Fibroblast of mammary gland (primary cell): ENCODE results near the gene TSC22D1.

ENCODE experiments used
- DNase-seq: peaks from one replicate; pipeline ENCODE4 v3.0.0-alpha.2; 2010; ENCODE audit warnings: low read depth
- H3K4me3 ChIP-seq: 2 replicates; pipeline ENCODE4 v1.5.1; 2011; ENCODE audit warnings: low read depth, mild to moderate bottlenecking, low read length, moderate library complexity; ENCODE audit not compliant: control insufficient read depth
- TF ChIP-seq, protein P1 (sequence below): conservative IDR thresholded peaks from 2 replicates; pipeline ENCODE4 v1.5.1; 2011; ENCODE audit warnings: low read depth, low read length, inconsistent platforms; ENCODE audit not compliant: control insufficient read depth, insufficient read depth

The TSC22D1 gene

DNA sequence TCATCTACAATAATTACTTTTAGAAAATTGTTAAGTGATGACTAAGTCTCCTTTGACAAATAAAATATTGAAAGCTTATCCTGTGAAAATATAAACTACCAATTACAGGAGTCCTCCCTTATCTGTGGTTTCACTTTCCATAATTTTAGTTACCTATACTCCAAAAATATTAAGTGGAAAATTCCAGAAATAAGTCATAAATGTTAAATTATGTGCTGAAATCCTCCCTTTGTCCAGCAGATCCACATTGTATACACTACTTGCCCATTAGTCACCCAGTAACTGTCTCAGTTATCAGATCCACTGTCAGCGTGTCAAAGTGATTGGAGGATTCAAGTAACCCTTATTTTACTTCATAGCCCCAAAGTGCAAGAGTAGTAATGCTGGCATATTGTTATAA is 104.4 kb downstream of the TSC22D1 start:
- DNase-seq, result peak; percentile 31
- TF ChIP-seq, protein P1, sequence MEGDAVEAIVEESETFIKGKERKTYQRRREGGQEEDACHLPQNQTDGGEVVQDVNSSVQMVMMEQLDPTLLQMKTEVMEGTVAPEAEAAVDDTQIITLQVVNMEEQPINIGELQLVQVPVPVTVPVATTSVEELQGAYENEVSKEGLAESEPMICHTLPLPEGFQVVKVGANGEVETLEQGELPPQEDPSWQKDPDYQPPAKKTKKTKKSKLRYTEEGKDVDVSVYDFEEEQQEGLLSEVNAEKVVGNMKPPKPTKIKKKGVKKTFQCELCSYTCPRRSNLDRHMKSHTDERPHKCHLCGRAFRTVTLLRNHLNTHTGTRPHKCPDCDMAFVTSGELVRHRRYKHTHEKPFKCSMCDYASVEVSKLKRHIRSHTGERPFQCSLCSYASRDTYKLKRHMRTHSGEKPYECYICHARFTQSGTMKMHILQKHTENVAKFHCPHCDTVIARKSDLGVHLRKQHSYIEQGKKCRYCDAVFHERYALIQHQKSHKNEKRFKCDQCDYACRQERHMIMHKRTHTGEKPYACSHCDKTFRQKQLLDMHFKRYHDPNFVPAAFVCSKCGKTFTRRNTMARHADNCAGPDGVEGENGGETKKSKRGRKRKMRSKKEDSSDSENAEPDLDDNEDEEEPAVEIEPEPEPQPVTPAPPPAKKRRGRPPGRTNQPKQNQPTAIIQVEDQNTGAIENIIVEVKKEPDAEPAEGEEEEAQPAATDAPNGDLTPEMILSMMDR, result no peak
- H3K4me3 ChIP-seq, result no peak overlapping the region

DNA sequence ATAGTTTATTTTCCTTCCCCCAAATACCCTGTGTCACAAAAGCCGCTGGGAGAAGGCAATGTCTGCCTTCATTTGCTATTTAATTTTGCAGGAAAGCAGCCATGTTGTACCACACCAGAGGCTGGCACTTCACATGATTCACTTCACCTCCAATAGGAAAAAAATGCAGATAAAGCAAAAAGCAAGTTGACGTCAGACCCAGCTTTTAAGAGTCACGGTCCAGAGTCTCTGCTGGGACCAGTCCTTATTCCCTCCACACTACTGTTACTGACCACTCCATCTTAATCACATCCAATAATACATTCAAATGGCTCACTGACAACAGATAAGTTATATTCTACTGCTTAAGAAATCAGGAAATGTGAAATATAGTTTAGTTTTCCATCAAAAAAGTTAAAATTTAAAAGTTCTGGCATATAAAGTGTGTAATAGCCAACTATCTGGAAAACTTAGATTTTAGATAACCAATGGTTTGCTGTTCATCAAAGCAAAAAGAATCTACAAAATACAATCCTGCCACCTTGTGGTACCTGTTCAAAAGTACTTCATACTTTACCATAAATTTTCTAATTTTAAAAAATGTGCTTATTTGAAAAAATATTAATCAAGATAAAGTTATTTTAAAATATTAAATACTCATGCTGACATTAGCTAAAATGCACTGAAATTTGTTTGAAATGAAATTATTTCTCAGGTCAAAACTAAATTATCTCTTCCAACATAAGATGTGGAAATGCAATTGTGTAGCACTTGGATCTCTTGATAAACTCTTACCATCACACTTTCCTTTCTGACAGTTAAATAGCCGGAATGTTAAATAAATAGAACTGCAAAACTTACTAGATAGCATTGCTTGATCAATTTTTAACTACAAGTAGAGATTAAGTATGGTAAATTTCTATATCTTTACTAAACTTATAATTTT is 105.2 kb downstream of the TSC22D1 start:
- DNase-seq, result peak; percentile 56
- no peak overlapping the region for H3K4me3 ChIP-seq

DNA sequence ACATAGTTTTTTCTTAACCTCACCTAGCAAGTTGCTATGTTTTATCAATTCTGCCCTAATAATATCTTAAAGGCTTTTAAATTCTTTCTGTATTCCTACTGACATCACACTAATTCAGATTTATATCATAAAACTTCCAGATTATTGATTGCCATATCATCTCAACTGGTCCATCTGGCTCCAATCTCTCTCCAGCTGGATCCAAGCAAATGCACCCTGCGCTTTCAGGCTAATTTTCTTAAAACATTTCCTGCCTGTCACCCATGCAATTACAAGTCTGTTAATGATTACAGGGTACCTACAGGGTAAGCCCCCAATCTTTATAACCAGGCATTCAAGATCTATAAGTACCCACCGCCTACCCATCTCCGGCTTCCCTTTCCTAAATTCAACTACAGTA is 107.3 kb downstream of the TSC22D1 start:
- no peak overlapping the region for H3K4me3 ChIP-seq
- no peak for DNase-seq
- TF ChIP-seq, protein P1, result no peak

More for the DNA sequence above, 105.2 kb downstream of the TSC22D1 start:
- TF ChIP-seq, protein P1, result peak; percentile 45

DNA sequence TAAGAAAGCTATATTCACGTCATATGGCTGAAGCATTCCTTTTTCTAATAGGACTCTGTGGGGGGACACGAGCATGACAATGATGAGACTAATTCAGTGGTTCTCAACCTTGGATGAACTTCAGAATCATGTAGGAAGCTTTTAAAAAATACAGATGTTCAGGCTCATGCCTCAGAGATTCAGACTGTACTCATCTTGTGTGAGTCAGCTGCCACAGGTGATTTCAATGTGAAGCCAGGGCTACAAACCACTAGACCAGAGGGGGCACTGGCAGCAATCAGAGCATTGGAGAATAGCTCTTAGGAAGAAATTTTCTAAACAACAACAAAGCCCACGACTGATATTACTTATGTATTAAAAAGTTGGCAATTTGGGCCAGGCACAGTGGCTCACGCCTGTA is 110.8 kb downstream of the TSC22D1 start:
- TF ChIP-seq, protein P1, result peak; percentile 13
- H3K4me3 ChIP-seq, result no peak overlapping the region
- DNase-seq, result peak; percentile 68

DNA sequence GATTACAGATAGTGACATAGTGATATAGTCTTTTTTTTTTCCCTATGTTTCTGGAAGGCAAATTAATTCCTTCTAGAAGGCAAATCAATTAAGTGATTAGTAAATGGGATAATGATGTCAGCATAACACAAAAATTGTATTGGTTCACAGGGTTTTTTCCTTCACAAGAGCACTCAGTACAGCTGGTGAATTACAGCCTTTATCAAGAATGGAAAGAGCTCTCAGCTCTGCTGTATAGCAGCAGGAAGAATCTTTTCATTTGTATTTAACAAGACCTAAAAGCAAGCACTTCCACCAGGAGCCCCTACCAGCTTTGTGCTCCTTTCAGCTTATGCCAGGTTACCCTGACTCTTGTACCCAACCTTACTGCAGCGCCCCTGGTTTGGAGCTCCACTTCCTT is 111.7 kb downstream of the TSC22D1 start:
- TF ChIP-seq, protein P1, result no peak
- DNase-seq, result no peak
- H3K4me3 ChIP-seq, result no peak overlapping the region

DNA sequence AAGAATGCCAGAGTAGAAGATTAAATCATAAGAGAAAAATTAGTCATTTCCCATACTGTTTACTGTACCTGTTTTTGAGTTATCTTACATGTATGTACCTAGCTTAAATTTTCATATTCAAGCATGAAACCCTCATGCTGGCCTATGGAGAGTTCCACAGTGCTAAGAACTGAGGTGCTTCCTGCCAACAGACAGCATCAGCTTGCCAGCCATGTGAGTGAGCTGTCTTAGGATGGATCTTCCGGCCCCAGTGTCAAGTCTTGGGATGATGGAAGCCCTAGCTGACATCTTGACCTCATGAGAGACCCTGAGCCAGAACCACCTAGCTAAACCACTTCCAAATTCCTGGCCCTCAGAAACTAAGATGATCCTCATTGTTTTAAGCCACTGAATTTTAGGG is 112.4 kb downstream of the TSC22D1 start:
- no peak for DNase-seq
- H3K4me3 ChIP-seq, result no peak overlapping the region
- TF ChIP-seq, protein P1, result no peak

DNA sequence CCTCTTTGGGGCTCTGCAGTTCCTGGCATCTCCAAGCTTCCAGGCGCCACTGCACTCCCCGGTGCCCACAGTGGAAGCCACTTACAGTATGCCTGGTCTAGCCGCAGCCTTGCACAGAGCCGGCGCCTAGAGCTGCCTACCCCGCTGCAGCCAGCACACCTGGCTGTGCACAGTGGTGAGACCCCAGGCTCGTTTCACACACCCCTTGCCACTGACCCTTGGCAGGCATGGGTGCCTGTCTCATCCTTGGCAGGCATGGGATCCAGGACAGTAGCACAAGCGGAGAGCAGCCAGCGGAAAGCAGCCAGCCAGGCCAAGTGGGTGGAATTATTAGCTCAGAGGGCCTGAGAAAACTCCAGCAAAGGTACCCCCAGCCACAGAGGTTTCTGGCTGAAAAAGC is 116.5 kb downstream of the TSC22D1 start:
- H3K4me3 ChIP-seq, result no peak overlapping the region
- TF ChIP-seq, protein P1, result no peak
- DNase-seq, result no peak
